HepG2 (cell line): ENCODE measurements around the gene BRS3. TPM values are rescaled to one million over a fixed set of nuclear protein-coding genes. Genes with fewer than 3 reads are reported as not detected.

Experiments used
- CREB1 ChIP-seq, 2 experiments: fragments of 450-650 bp in 1 of 2; IDR thresholded peaks; 2 replicates each; pipeline ENCODE4 v1.6.1; 2016 to 2017; ENCODE audit warnings: control low read depth in 1 of 2, mild to moderate bottlenecking in 1 of 2, missing compliant biosample characterization in 1 of 2, missing genetic modification characterization in 1 of 2
- GTF2F1 ChIP-seq: fragments of 150-350 bp; IDR thresholded peaks from 2 replicates; pipeline ENCODE4 v1.6.1; 2014; ENCODE audit warnings: low read length
- MEF2D ChIP-seq: sonication (generic); formaldehyde crosslinking; IDR thresholded peaks from 2 replicates; pipeline ENCODE4 v1.5.1; 2020; ENCODE audit warnings: mild to moderate bottlenecking, missing genetic modification reagents
- SAP130 ChIP-seq: IDR thresholded peaks from 2 replicates; pipeline ENCODE4 v1.6.1; 2016; ENCODE audit warnings: low read depth
- SATB2 ChIP-seq: sonication (generic); formaldehyde crosslinking; IDR thresholded peaks from 2 replicates; pipeline ENCODE4 v1.5.0; 2020; ENCODE audit warnings: missing genetic modification reagents
- SNAI1 ChIP-seq: sonication (generic); formaldehyde crosslinking; IDR thresholded peaks from 2 replicates; pipeline ENCODE4 v1.5.0; 2020; ENCODE audit warnings: mild to moderate bottlenecking, missing genetic modification reagents, borderline replicate concordance
- SOX5 ChIP-seq: IDR thresholded peaks from 2 replicates; pipeline ENCODE4 v1.6.1; 2016; ENCODE audit warnings: borderline replicate concordance
- ZFAT ChIP-seq: sonication (generic); formaldehyde crosslinking; conservative IDR thresholded peaks from 2 replicates; pipeline ENCODE4 v1.8.1; 2023; ENCODE audit warnings: missing genetic modification reagents, inconsistent platforms
- ZNF3 ChIP-seq: IDR thresholded peaks from 2 replicates; pipeline ENCODE4 v1.7.0; 2017; ENCODE audit warnings: inconsistent platforms
- ZNF329 ChIP-seq: sonication (generic); formaldehyde crosslinking; IDR thresholded peaks from 2 replicates; pipeline ENCODE4 v1.9.0; 2021; ENCODE audit warnings: low read depth, mild to moderate bottlenecking, missing genetic modification reagents
- ZSCAN12 ChIP-seq: sonication (generic); formaldehyde crosslinking; IDR thresholded peaks from 2 replicates; pipeline ENCODE4 v1.9.0; 2021; ENCODE audit warnings: mild to moderate bottlenecking, missing genetic modification reagents
- polyA plus RNA-seq, 8 experiments: library from polyadenylated mRNA; depleted of rRNA in 3 of 8; stranded (reverse) in 7 of 8; unstranded in 1 of 8; fragments of >200 nt; fragmentation: Illumina TruSeq in 4 of 8; extraction: Trizol in 4 of 8; gene quantifications; 2 replicates each; pipeline versions ENCODE4 v1.2.1 to v1.2.3, GENCODE V29; 2011 to 2016; ENCODE audit warnings: low read depth in 4 of 8, missing spikeins in 1 of 8, mixed read lengths in 1 of 8; ENCODE audit not compliant: insufficient read depth in 1 of 8
- total RNA-seq, 5 experiments: library from RNA; depleted of rRNA; stranded (reverse); fragments of >200 nt; fragmentation: Illumina TruSeq; extraction: Trizol; gene quantifications; 2 replicates each; pipeline ENCODE4 v1.2.3, GENCODE V29; 2016; ENCODE audit warnings: low read depth in 1 of 5
- TF ChIP-seq, protein P1 (sequence below): sonication (generic); formaldehyde crosslinking; IDR thresholded peaks from 2 replicates; pipeline ENCODE4 v1.5.0; 2020; ENCODE audit warnings: mild to moderate bottlenecking, missing genetic modification reagents, borderline replicate concordance
- TF ChIP-seq, protein P2 (sequence below): sonication (generic); formaldehyde crosslinking; IDR thresholded peaks from 2 replicates; pipeline ENCODE4 v1.9.0; 2021; ENCODE audit warnings: missing genetic modification reagents, borderline replicate concordance
- TF ChIP-seq, protein P3 (sequence below): IDR thresholded peaks from 2 replicates; pipeline ENCODE4 v1.6.1; 2012; ENCODE audit warnings: low read length, improper control_type of control experiment
- TF ChIP-seq, protein P4 (sequence below): IDR thresholded peaks from 2 replicates; pipeline ENCODE4 v1.6.1; 2018; ENCODE audit warnings: missing genetic modification reagents, mild to moderate bottlenecking, missing compliant biosample characterization

BRS3 gene
- total and polyA plus RNA-seq, 2 of the 13 experiments (the other 11 are each of a cell fraction or from before 2014, with no cell fraction given) = not detected

DNA sequence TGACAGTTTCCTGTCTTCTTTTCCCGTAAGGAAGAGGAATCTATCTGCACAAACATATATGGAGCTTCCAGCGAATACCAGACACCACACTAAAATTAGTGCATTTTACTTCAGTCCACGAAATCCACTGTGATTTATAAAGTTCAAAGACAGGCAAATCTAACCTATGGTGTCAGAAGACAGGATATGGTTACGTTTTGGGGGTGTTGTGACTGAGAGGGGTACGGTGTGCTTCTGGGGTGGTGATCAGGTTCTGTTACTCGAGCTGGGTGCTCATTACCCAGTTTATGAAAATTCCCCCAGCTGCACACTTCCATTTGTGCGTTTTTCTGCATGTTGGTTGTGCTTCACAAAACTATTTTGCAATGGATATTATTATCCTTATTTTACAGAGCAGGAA lies 54.5 kb downstream of the BRS3 start (continued):
- TF ChIP-seq, protein P1, sequence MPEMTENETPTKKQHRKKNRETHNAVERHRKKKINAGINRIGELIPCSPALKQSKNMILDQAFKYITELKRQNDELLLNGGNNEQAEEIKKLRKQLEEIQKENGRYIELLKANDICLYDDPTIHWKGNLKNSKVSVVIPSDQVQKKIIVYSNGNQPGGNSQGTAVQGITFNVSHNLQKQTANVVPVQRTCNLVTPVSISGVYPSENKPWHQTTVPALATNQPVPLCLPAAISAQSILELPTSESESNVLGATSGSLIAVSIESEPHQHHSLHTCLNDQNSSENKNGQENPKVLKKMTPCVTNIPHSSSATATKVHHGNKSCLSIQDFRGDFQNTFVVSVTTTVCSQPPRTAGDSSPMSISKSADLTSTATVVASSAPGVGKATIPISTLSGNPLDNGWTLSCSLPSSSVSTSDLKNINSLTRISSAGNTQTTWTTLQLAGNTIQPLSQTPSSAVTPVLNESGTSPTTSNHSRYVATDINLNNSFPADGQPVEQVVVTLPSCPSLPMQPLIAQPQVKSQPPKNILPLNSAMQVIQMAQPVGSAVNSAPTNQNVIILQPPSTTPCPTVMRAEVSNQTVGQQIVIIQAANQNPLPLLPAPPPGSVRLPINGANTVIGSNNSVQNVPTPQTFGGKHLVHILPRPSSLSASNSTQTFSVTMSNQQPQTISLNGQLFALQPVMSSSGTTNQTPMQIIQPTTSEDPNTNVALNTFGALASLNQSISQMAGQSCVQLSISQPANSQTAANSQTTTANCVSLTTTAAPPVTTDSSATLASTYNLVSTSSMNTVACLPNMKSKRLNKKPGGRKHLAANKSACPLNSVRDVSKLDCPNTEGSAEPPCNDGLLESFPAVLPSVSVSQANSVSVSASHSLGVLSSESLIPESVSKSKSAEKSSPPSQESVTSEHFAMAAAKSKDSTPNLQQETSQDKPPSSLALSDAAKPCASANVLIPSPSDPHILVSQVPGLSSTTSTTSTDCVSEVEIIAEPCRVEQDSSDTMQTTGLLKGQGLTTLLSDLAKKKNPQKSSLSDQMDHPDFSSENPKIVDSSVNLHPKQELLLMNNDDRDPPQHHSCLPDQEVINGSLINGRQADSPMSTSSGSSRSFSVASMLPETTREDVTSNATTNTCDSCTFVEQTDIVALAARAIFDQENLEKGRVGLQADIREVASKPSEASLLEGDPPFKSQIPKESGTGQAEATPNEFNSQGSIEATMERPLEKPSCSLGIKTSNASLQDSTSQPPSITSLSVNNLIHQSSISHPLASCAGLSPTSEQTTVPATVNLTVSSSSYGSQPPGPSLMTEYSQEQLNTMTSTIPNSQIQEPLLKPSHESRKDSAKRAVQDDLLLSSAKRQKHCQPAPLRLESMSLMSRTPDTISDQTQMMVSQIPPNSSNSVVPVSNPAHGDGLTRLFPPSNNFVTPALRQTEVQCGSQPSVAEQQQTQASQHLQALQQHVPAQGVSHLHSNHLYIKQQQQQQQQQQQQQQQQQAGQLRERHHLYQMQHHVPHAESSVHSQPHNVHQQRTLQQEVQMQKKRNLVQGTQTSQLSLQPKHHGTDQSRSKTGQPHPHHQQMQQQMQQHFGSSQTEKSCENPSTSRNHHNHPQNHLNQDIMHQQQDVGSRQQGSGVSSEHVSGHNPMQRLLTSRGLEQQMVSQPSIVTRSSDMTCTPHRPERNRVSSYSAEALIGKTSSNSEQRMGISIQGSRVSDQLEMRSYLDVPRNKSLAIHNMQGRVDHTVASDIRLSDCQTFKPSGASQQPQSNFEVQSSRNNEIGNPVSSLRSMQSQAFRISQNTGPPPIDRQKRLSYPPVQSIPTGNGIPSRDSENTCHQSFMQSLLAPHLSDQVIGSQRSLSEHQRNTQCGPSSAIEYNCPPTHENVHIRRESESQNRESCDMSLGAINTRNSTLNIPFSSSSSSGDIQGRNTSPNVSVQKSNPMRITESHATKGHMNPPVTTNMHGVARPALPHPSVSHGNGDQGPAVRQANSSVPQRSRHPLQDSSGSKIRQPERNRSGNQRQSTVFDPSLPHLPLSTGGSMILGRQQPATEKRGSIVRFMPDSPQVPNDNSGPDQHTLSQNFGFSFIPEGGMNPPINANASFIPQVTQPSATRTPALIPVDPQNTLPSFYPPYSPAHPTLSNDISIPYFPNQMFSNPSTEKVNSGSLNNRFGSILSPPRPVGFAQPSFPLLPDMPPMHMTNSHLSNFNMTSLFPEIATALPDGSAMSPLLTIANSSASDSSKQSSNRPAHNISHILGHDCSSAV (CRISPR knock-in tag) = no peak
- TF ChIP-seq ZSCAN12 (CRISPR knock-in tag) (no peak), ZNF329 (CRISPR knock-in tag) (no peak), SNAI1 (no peak), CREB1 (IDR thresholded peaks at IDR 0.05) (no peak), CREB1 (CRISPR knock-in tag; IDR thresholded peaks at IDR 0.05) (no peak), SATB2 (CRISPR knock-in tag) (no peak), GTF2F1 (no peak), ZNF3 (CRISPR knock-in tag) (no peak), SAP130 (CRISPR knock-in tag) (no peak), ZFAT (no peak), SOX5 (CRISPR knock-in tag) (no peak), MEF2D (CRISPR knock-in tag) (no peak)
- TF ChIP-seq, protein P2, sequence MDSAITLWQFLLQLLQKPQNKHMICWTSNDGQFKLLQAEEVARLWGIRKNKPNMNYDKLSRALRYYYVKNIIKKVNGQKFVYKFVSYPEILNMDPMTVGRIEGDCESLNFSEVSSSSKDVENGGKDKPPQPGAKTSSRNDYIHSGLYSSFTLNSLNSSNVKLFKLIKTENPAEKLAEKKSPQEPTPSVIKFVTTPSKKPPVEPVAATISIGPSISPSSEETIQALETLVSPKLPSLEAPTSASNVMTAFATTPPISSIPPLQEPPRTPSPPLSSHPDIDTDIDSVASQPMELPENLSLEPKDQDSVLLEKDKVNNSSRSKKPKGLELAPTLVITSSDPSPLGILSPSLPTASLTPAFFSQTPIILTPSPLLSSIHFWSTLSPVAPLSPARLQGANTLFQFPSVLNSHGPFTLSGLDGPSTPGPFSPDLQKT (CRISPR knock-in tag) = no peak
- TF ChIP-seq, protein P3, sequence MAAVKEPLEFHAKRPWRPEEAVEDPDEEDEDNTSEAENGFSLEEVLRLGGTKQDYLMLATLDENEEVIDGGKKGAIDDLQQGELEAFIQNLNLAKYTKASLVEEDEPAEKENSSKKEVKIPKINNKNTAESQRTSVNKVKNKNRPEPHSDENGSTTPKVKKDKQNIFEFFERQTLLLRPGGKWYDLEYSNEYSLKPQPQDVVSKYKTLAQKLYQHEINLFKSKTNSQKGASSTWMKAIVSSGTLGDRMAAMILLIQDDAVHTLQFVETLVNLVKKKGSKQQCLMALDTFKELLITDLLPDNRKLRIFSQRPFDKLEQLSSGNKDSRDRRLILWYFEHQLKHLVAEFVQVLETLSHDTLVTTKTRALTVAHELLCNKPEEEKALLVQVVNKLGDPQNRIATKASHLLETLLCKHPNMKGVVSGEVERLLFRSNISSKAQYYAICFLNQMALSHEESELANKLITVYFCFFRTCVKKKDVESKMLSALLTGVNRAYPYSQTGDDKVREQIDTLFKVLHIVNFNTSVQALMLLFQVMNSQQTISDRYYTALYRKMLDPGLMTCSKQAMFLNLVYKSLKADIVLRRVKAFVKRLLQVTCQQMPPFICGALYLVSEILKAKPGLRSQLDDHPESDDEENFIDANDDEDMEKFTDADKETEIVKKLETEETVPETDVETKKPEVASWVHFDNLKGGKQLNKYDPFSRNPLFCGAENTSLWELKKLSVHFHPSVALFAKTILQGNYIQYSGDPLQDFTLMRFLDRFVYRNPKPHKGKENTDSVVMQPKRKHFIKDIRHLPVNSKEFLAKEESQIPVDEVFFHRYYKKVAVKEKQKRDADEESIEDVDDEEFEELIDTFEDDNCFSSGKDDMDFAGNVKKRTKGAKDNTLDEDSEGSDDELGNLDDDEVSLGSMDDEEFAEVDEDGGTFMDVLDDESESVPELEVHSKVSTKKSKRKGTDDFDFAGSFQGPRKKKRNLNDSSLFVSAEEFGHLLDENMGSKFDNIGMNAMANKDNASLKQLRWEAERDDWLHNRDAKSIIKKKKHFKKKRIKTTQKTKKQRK = no peak
- TF ChIP-seq, protein P4, sequence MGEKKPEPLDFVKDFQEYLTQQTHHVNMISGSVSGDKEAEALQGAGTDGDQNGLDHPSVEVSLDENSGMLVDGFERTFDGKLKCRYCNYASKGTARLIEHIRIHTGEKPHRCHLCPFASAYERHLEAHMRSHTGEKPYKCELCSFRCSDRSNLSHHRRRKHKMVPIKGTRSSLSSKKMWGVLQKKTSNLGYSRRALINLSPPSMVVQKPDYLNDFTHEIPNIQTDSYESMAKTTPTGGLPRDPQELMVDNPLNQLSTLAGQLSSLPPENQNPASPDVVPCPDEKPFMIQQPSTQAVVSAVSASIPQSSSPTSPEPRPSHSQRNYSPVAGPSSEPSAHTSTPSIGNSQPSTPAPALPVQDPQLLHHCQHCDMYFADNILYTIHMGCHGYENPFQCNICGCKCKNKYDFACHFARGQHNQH (CRISPR knock-in tag) = no peak
- TF ChIP-seq, all 625 proteins: peak for 0
